Ishikawa (cell line): ENCODE data around the gene TMOD4.

Experiments
- CEBPB ChIP-seq: IDR thresholded peaks from 2 replicates; pipeline ENCODE4 v1.6.1; 2012
- CREB1 ChIP-seq: IDR thresholded peaks from 2 replicates; pipeline ENCODE4 v1.6.1; 2012; ENCODE audit warnings: low read depth
- EP300 ChIP-seq: IDR thresholded peaks from 2 replicates; pipeline ENCODE4 v1.6.1; 2012; ENCODE audit warnings: borderline replicate concordance
- FOXM1 ChIP-seq: IDR thresholded peaks from 2 replicates; pipeline ENCODE4 v1.6.1; 2012; ENCODE audit warnings: low read depth, borderline replicate concordance
- NFIC ChIP-seq: IDR thresholded peaks from 2 replicates; pipeline ENCODE4 v1.6.1; 2012
- RAD21 ChIP-seq: IDR thresholded peaks from 2 replicates; pipeline ENCODE4 v1.6.1; 2012; ENCODE audit warnings: low read depth
- TAF1 ChIP-seq: IDR thresholded peaks from 2 replicates; pipeline ENCODE4 v1.6.1; 2012; ENCODE audit warnings: low read depth, mild to moderate bottlenecking
- YY1 ChIP-seq: IDR thresholded peaks from 2 replicates; pipeline ENCODE4 v1.6.1; 2012; ENCODE audit warnings: low read depth
- ZBTB7A ChIP-seq: IDR thresholded peaks from 2 replicates; pipeline ENCODE4 v1.6.1; 2012; ENCODE audit warnings: low read depth
- TF ChIP-seq, protein P1 (sequence below): IDR thresholded peaks from 2 replicates; pipeline ENCODE4 v1.6.1; 2012; ENCODE audit warnings: low read depth, mild to moderate bottlenecking
- TF ChIP-seq, protein P2 (sequence below): IDR thresholded peaks from 2 replicates; pipeline ENCODE4 v1.6.1; 2012
- TF ChIP-seq, protein P3 (sequence below): IDR thresholded peaks from 2 replicates; pipeline ENCODE4 v1.6.1; 2012

DNA sequence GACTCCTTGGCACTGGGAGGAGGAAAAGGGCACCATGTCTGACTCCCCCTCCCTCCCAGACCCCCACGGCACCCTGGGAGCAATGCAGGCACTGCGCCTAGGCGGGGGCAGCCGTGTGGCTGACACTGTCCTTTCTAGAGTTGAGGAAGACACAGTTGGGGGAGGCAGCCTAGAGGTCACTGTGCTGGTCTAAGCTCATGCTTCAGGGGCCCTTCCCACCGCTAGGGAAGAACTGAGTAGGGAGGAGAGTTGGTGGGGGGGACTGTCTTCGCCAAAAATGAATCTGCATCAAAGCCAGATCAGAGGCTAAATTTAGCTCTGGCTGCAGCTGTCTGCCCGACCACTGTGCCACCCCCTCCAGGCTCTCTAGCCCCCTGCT is 32.7 kb downstream of the TMOD4 start:
- TF ChIP-seq, protein P1, sequence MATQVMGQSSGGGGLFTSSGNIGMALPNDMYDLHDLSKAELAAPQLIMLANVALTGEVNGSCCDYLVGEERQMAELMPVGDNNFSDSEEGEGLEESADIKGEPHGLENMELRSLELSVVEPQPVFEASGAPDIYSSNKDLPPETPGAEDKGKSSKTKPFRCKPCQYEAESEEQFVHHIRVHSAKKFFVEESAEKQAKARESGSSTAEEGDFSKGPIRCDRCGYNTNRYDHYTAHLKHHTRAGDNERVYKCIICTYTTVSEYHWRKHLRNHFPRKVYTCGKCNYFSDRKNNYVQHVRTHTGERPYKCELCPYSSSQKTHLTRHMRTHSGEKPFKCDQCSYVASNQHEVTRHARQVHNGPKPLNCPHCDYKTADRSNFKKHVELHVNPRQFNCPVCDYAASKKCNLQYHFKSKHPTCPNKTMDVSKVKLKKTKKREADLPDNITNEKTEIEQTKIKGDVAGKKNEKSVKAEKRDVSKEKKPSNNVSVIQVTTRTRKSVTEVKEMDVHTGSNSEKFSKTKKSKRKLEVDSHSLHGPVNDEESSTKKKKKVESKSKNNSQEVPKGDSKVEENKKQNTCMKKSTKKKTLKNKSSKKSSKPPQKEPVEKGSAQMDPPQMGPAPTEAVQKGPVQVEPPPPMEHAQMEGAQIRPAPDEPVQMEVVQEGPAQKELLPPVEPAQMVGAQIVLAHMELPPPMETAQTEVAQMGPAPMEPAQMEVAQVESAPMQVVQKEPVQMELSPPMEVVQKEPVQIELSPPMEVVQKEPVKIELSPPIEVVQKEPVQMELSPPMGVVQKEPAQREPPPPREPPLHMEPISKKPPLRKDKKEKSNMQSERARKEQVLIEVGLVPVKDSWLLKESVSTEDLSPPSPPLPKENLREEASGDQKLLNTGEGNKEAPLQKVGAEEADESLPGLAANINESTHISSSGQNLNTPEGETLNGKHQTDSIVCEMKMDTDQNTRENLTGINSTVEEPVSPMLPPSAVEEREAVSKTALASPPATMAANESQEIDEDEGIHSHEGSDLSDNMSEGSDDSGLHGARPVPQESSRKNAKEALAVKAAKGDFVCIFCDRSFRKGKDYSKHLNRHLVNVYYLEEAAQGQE, result no peak
- no peak for TF ChIP-seq NFIC
- no peak for TF ChIP-seq CEBPB
- no peak for TF ChIP-seq ZBTB7A
- no peak for TF ChIP-seq TAF1
- TF ChIP-seq FOXM1, result no peak
- no peak for TF ChIP-seq EP300
- no peak for TF ChIP-seq YY1
- TF ChIP-seq CREB1, result no peak
- TF ChIP-seq, protein P2, sequence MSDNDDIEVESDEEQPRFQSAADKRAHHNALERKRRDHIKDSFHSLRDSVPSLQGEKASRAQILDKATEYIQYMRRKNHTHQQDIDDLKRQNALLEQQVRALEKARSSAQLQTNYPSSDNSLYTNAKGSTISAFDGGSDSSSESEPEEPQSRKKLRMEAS, result no peak
- TF ChIP-seq, protein P3, sequence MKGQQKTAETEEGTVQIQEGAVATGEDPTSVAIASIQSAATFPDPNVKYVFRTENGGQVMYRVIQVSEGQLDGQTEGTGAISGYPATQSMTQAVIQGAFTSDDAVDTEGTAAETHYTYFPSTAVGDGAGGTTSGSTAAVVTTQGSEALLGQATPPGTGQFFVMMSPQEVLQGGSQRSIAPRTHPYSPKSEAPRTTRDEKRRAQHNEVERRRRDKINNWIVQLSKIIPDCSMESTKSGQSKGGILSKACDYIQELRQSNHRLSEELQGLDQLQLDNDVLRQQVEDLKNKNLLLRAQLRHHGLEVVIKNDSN, result no peak
- no peak for TF ChIP-seq RAD21
